ENCODE results near the gene BABAM2. TPM values are rescaled to one million over a fixed set of nuclear protein-coding genes. Genes with fewer than 3 reads are reported as not detected.
A peak's percentile ranks its signal among the peaks of the same experiment; 100 is the strongest.

BABAM2 gene
- total and polyA plus RNA-seq, 2 experiments from 2014 or later: 35.2 to 46.1 TPM

DNA sequence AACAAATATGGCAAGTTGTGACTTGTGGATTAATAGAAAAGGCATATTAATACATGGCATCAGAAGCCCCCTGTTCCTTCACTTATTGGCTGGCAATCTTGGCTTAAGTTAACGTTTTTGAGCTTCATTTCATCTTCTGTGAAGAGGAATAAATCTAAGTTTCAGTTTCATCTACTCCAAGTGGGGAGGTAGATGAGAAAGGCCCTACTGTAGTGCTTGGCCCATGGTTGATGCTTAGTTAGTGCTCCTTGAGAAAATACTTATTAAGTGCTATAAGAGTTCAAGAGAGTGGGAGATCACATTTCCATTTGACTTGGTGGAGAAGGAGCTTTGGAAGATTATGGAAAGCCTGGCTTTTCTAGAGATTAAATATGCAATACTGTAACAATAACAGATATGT is 244.3 kb downstream of the BABAM2 start:
- WGBS, 2 experiments (ENCODE audit: low coverage in 1 of 2, low lambda C conversion rate in 2 of 2, missing lambda C conversion rate in 2 of 2): 59 to 63% methylated on average over 1 of the region's 1 CpG
- in situ Hi-C loops (cut with MboI): no loop called here
- H4K20me1 ChIP-seq (ENCODE audit: insufficient read depth): no peaks in the 10 kb centered on the region
- no peaks in the 10 kb centered on the region for H3K79me2 ChIP-seq (ENCODE audit: insufficient read depth)
- H3K36me3 ChIP-seq (ENCODE audit: low read depth): no peaks in the 10 kb centered on the region
- no peak overlapping the region for H3K9ac ChIP-seq
- TF ChIP-seq EZH2 (IDR thresholded peaks at IDR 0.05; ENCODE audit: insufficient read depth, poor library complexity, severe bottlenecking) (no peak), EZH2phosphoT487 (IDR thresholded peaks at IDR 0.05; ENCODE audit: insufficient read depth, low read depth) (no peak)
- H3K9me3 ChIP-seq (ENCODE audit: low read depth): no peaks in the 10 kb centered on the region
- no peak overlapping the region for H3K4me3 ChIP-seq
- no peaks in the 10 kb centered on the region for H3K27me3 ChIP-seq (replicated peaks; ENCODE audit: insufficient read depth)
- H3F3A ChIP-seq (ENCODE audit: insufficient read depth): peaks cover 20% of the 10 kb centered on the region
- H3K4me2 ChIP-seq (ENCODE audit: unreplicated experiment): no peak overlapping the region
- H3K9me2 ChIP-seq (ENCODE audit: insufficient read depth): no peaks in the 10 kb centered on the region
- no peak for DNase-seq
- H3K4me1 ChIP-seq (ENCODE audit: insufficient read depth): peaks cover 21% of the 10 kb centered on the region
- no peak overlapping the region for H3K27ac ChIP-seq
- no peak overlapping the region for H2AFZ ChIP-seq

DNA sequence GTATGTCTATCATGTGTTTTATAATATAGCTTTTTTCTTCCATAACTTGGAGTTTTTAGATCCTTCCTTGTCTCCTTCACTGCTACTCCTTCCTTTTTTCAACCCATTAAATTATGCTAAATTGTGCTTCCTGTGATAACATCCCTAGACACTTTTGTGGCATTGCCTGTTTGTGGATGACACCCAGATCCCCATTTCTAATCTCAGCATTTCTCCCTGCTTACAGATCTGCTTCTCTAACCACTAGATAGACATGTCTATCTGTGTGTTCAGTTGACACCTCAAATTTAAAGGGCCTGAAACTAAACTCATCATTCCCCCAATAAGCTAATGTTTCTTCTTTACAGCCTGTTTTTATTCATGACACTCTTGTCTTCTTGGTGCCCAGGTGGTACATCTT is 244.8 kb downstream of the BABAM2 start:
- Histone ChIP-seq H3K79me2 (ENCODE audit: insufficient read depth) (no peaks in the 10 kb centered on the region), H3F3A (ENCODE audit: insufficient read depth) (peaks cover 15% of the 10 kb centered on the region), H4K20me1 (ENCODE audit: insufficient read depth) (no peaks in the 10 kb centered on the region), H3K27ac (no peak overlapping the region), H3K9ac (no peak overlapping the region), H2AFZ (no peak overlapping the region), H3K9me3 (ENCODE audit: low read depth) (no peaks in the 10 kb centered on the region), H3K27me3 (replicated peaks; ENCODE audit: insufficient read depth) (no peaks in the 10 kb centered on the region), H3K4me2 (ENCODE audit: unreplicated experiment) (no peak overlapping the region), H3K9me2 (ENCODE audit: insufficient read depth) (no peaks in the 10 kb centered on the region), H3K4me3 (no peak overlapping the region), H3K36me3 (ENCODE audit: low read depth) (no peaks in the 10 kb centered on the region), H3K4me1 (ENCODE audit: insufficient read depth) (peaks cover 17% of the 10 kb centered on the region)
- TF ChIP-seq EZH2phosphoT487 (IDR thresholded peaks at IDR 0.05; ENCODE audit: insufficient read depth, low read depth) (no peak), EZH2 (IDR thresholded peaks at IDR 0.05; ENCODE audit: insufficient read depth, poor library complexity, severe bottlenecking) (no peak)
- in situ Hi-C loops (cut with MboI): no loop called here
- no peak for DNase-seq

DNA sequence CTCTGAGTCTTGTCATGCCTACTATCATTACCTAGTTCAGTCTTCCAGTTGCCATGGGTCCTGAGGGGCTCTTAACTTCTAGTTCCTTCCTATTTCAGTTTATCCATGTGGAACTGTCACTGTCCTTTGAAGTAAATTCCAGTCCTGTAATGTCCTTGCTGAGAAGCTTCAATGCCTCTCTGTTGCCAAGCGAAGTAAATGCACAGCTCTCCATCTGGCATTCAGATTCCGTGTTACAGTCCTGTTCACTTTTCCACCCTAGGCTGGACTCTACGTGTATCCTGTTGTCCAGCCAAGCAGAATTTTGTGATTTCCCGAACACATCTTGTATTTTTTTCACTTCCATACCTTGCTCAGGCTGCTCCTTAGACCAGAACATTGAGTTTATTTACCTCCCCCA is 245.3 kb downstream of the BABAM2 start:
- Histone ChIP-seq H4K20me1 (ENCODE audit: insufficient read depth) (no peaks in the 10 kb centered on the region), H3K4me1 (ENCODE audit: insufficient read depth) (peaks cover 12% of the 10 kb centered on the region), H3K4me3 (no peak overlapping the region), H3K9ac (no peak overlapping the region), H3K9me3 (ENCODE audit: low read depth) (no peaks in the 10 kb centered on the region), H3K79me2 (ENCODE audit: insufficient read depth) (no peaks in the 10 kb centered on the region), H3F3A (ENCODE audit: insufficient read depth) (peaks cover 11% of the 10 kb centered on the region), H3K36me3 (ENCODE audit: low read depth) (no peaks in the 10 kb centered on the region), H3K9me2 (ENCODE audit: insufficient read depth) (no peaks in the 10 kb centered on the region), H3K4me2 (ENCODE audit: unreplicated experiment) (no peak overlapping the region), H3K27ac (no peak overlapping the region), H3K27me3 (replicated peaks; ENCODE audit: insufficient read depth) (no peaks in the 10 kb centered on the region), H2AFZ (no peak overlapping the region)
- DNase-seq: no peak
- TF ChIP-seq EZH2 (IDR thresholded peaks at IDR 0.05; ENCODE audit: insufficient read depth, poor library complexity, severe bottlenecking) (no peak), EZH2phosphoT487 (IDR thresholded peaks at IDR 0.05; ENCODE audit: insufficient read depth, low read depth) (no peak)
- 95 to 98% methylated on average over 4 of the region's 4 CpGs for WGBS, 2 experiments (ENCODE audit: low coverage in 1 of 2, low lambda C conversion rate in 2 of 2, missing lambda C conversion rate in 2 of 2)
- in situ Hi-C loops (cut with MboI): no loop called here

DNA sequence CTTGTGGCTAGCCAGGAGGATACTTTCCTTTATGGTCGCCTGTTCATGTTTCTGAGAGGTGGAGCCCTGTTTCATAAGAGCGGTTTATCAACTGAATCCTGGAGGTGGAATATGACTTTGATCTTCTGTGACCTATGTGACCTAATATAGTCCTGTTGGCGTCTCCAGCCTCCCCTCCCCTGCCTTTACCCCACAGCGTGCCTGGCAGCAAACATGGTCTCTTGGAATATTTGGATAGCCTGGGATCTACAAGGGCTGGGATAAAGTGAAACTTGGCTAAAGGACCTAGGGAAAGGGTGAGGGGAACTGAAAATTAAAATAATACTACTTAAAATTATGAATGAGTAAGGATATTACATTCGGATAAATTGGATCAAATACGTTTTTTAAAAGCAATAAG is 246.0 kb downstream of the BABAM2 start:
- TF ChIP-seq EZH2 (IDR thresholded peaks at IDR 0.05; ENCODE audit: insufficient read depth, poor library complexity, severe bottlenecking): no peak
- 46 to 52% methylated on average over 6 of the region's 6 CpGs for WGBS, 2 experiments (ENCODE audit: low coverage in 1 of 2, low lambda C conversion rate in 2 of 2, missing lambda C conversion rate in 2 of 2)

DNA sequence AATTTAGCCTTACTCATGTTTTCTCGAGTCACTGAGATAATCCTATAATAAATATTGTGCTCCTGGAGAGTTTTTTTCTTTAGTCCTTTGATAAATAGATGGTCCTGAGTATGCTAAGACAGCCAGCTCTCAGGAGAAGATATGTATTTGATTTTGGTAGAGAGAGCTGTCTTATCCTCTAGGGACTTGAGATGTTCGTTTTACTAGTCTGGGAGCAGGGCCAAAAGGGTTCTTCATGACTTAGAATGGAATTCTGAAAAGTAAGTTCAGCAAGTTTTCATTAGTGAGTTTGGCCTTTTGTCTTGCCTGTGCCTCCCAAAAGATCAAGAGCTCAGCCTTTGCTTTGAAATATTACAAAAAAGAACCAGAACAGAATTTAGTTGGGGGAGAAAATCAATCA is 246.7 kb downstream of the BABAM2 start:
- Histone ChIP-seq H3K79me2 (ENCODE audit: insufficient read depth) (no peaks in the 10 kb centered on the region), H3K27ac (peak overlapping the region; percentile 31), H3K27me3 (replicated peaks; ENCODE audit: insufficient read depth) (no peaks in the 10 kb centered on the region), H3K4me2 (ENCODE audit: unreplicated experiment) (peak overlapping the region; percentile 60), H3K9me2 (ENCODE audit: insufficient read depth) (no peaks in the 10 kb centered on the region), H2AFZ (no peak overlapping the region), H4K20me1 (ENCODE audit: insufficient read depth) (no peaks in the 10 kb centered on the region), H3F3A (ENCODE audit: insufficient read depth) (peaks cover 11% of the 10 kb centered on the region), H3K4me3 (peak overlapping the region; percentile 20), H3K9ac (peak overlapping the region; percentile 35; the same call in 1 of the 2 replicates), H3K4me1 (ENCODE audit: insufficient read depth) (peaks cover 12% of the 10 kb centered on the region), H3K9me3 (ENCODE audit: low read depth) (no peaks in the 10 kb centered on the region), H3K36me3 (ENCODE audit: low read depth) (no peaks in the 10 kb centered on the region)
- DNase-seq: peak; percentile 98
- WGBS, 2 experiments (ENCODE audit: low coverage in 1 of 2, low lambda C conversion rate in 2 of 2, missing lambda C conversion rate in 2 of 2): 0 to 1% methylated on average over 2 of the region's 2 CpGs
- in situ Hi-C loops (cut with MboI): no loop called here
- TF ChIP-seq EZH2 (IDR thresholded peaks at IDR 0.05; ENCODE audit: insufficient read depth, poor library complexity, severe bottlenecking): no peak
- no peak for TF ChIP-seq EZH2phosphoT487 (IDR thresholded peaks at IDR 0.05; ENCODE audit: insufficient read depth, low read depth)

More for the DNA sequence above, 246.0 kb downstream of the BABAM2 start:
- Histone ChIP-seq H3K9ac (no peak overlapping the region), H3K4me2 (ENCODE audit: unreplicated experiment) (peak overlapping the region; percentile 60), H3K27ac (no peak overlapping the region), H4K20me1 (ENCODE audit: insufficient read depth) (no peaks in the 10 kb centered on the region), H3K4me3 (no peak overlapping the region; the same call in 1 of the 2 replicates), H3F3A (ENCODE audit: insufficient read depth) (peaks cover 11% of the 10 kb centered on the region), H3K9me2 (ENCODE audit: insufficient read depth) (no peaks in the 10 kb centered on the region), H3K9me3 (ENCODE audit: low read depth) (no peaks in the 10 kb centered on the region), H3K4me1 (ENCODE audit: insufficient read depth) (peaks cover 12% of the 10 kb centered on the region), H3K36me3 (ENCODE audit: low read depth) (no peaks in the 10 kb centered on the region), H3K27me3 (replicated peaks; ENCODE audit: insufficient read depth) (no peaks in the 10 kb centered on the region), H3K79me2 (ENCODE audit: insufficient read depth) (no peaks in the 10 kb centered on the region), H2AFZ (no peak overlapping the region)
- in situ Hi-C loops (cut with MboI): no loop called here
- no peak for DNase-seq
